Spinal cord (tissue), 10 donors: ENCODE data around the gene PLTP. TPM values are rescaled to one million over a fixed set of nuclear protein-coding genes. Genes with fewer than 3 reads are reported as not detected.
"Not testable (repeated sequence)": the region's sequence is repeated elsewhere in the genome, so short reads cannot be mapped to it uniquely, and the experiment has no call there.

Source experiments
- DNase-seq, 6 donors: peaks; one replicate each; pipeline versions ENCODE4 v3.0.0 to v3.0.0-alpha.2; 2013 to 2015; ENCODE audit warnings: low spot score in 6 of 6, low read depth in 4 of 6
- H3K27ac ChIP-seq: one replicate; pipeline ENCODE4 v1.5.1; 2013; ENCODE audit warnings: low read depth, low read length, control low read depth
- H3K27me3 ChIP-seq: one replicate; pipeline ENCODE4 v1.6.1; 2013; ENCODE audit warnings: low read length; ENCODE audit not compliant: control insufficient read depth, insufficient read depth
- H3K36me3 ChIP-seq: one replicate; pipeline ENCODE4 v1.6.1; 2013; ENCODE audit warnings: low read length; ENCODE audit not compliant: control insufficient read depth, insufficient read depth
- H3K4me1 ChIP-seq: one replicate; pipeline ENCODE4 v1.6.1; 2013; ENCODE audit warnings: low read length; ENCODE audit not compliant: control insufficient read depth, insufficient read depth
- H3K4me3 ChIP-seq: one replicate; pipeline ENCODE4 v1.5.1; 2013; ENCODE audit warnings: low read depth, low read length, control low read depth
- H3K9me3 ChIP-seq: one replicate; pipeline ENCODE4 v1.6.1; 2013; ENCODE audit warnings: low read length; ENCODE audit not compliant: control insufficient read depth, insufficient read depth
- WGBS: methylation state at CpG from one replicate; pipeline ENCODE4 v1.1.5; 2013; ENCODE audit warnings: missing lambda C conversion rate; ENCODE audit not compliant: insufficient coverage; 5-methylcytosine and 5-hydroxymethylcytosine counted together
- polyA plus RNA-seq, 2 donors: library from polyadenylated mRNA; unstranded; fragments of 120-200 nt; gene quantifications; one replicate each; pipeline ENCODE4 v1.2.1, GENCODE V29; 2013; ENCODE audit not compliant: insufficient read length in 2 of 2
- total RNA-seq, 2 donors: library from RNA; depleted of rRNA in 1 of 2; stranded (reverse); fragments of 120-200 nt in 1 of 2; fragments of >200 nt in 1 of 2; gene quantifications; one replicate each; pipeline versions ENCODE4 v1.2.3 to v1.2.4, GENCODE V29; 2013 to 2014
- donor health status: healthy.

The PLTP gene
- total and polyA plus RNA-seq, 4 donors, result 73.7 to 471 (median 228) TPM

GRCh38 chr20:45934046-45934585 is 22.2 kb upstream of the PLTP start:
- peak overlapping the region; percentile 95 for H3K4me3 ChIP-seq
- H3K27me3 ChIP-seq, result no peaks in the 10 kb centered on the region
- peaks cover 28% of the 10 kb centered on the region for H3K36me3 ChIP-seq
- H3K27ac ChIP-seq, result peak overlapping the region; percentile 99
- 0% methylated on average over 32 of the region's 34 CpGs for WGBS
- DNase-seq, result peak; percentile 52 to 98 (median 82)
- H3K4me1 ChIP-seq, result peaks cover 26% of the 10 kb centered on the region
- no peaks in the 10 kb centered on the region for H3K9me3 ChIP-seq

GRCh38 chr20:45933266-45934045 is 21.5 kb upstream of the PLTP start:
- WGBS, result 3% methylated on average over 17 of the region's 22 CpGs
- DNase-seq, result peak in 3 of 6 donors; percentile 44 to 93 (median 88)
- Histone ChIP-seq H3K9me3 (no peaks in the 10 kb centered on the region), H3K27ac (peak overlapping the region; percentile 99), H3K4me3 (peak overlapping the region; percentile 95), H3K36me3 (peaks cover 21% of the 10 kb centered on the region), H3K4me1 (peaks cover 26% of the 10 kb centered on the region), H3K27me3 (no peaks in the 10 kb centered on the region)

GRCh38 chr20:45931680-45932079 is 19.7 kb upstream of the PLTP start:
- not testable (repeated sequence) for H3K36me3 ChIP-seq, H3K27ac ChIP-seq, DNase-seq, H3K9me3 ChIP-seq, H3K4me3 ChIP-seq, H3K27me3 ChIP-seq
- peaks cover 23% of the 10 kb centered on the region for H3K4me1 ChIP-seq
- WGBS, result 97% methylated on average over 13 of the region's 17 CpGs

GRCh38 chr20:45927071-45927878 is 15.3 kb upstream of the PLTP start:
- H3K4me3 ChIP-seq, result no peak overlapping the region
- no peaks in the 10 kb centered on the region for H3K27me3 ChIP-seq
- DNase-seq, result no peak
- no peaks in the 10 kb centered on the region for H3K4me1 ChIP-seq
- no peaks in the 10 kb centered on the region for H3K9me3 ChIP-seq
- H3K36me3 ChIP-seq, result no peaks in the 10 kb centered on the region
- no peak overlapping the region for H3K27ac ChIP-seq
- WGBS, result 91% methylated on average over 12 of the region's 14 CpGs

- no peaks in the 10 kb centered on the region for H3K36me3 ChIP-seq
- H3K27ac ChIP-seq, result no peak overlapping the region
Measured at GRCh38 chr20:45926731-45927070, 14.7 kb upstream of the PLTP start.

GRCh38 chr20:45925821-45926506 is 14.0 kb upstream of the PLTP start:
- no peaks in the 10 kb centered on the region for H3K27me3 ChIP-seq
- WGBS, result 64% methylated on average over 7 of the region's 9 CpGs
- no peaks in the 10 kb centered on the region for H3K9me3 ChIP-seq
- no peaks in the 10 kb centered on the region for H3K4me1 ChIP-seq
- H3K4me3 ChIP-seq, result no peak overlapping the region
- H3K27ac ChIP-seq, result no peak overlapping the region
- DNase-seq, result no peak
- H3K36me3 ChIP-seq, result no peaks in the 10 kb centered on the region

More at GRCh38 chr20:45926731-45927070, 14.7 kb upstream of the PLTP start:
- Histone ChIP-seq H3K4me1 (no peaks in the 10 kb centered on the region), H3K4me3 (no peak overlapping the region), H3K9me3 (no peaks in the 10 kb centered on the region), H3K27me3 (no peaks in the 10 kb centered on the region)
- no peak for DNase-seq
- 80% methylated on average over 1 of the region's 2 CpGs for WGBS

GRCh38 chr20:45924391-45925261 is 12.7 kb upstream of the PLTP start:
- WGBS, result 81% methylated on average over 14 of the region's 21 CpGs
- no peaks in the 10 kb centered on the region for H3K9me3 ChIP-seq
- H3K4me1 ChIP-seq, result peaks cover 7% of the 10 kb centered on the region
- no peaks in the 10 kb centered on the region for H3K36me3 ChIP-seq
- H3K27me3 ChIP-seq, result no peaks in the 10 kb centered on the region
- no peak overlapping the region for H3K4me3 ChIP-seq
- peak in 2 of 6 donors; percentile 39 to 78 for DNase-seq
- peak overlapping the region; percentile 82 for H3K27ac ChIP-seq

- no peaks in the 10 kb centered on the region for H3K9me3 ChIP-seq
- H3K27me3 ChIP-seq, result no peaks in the 10 kb centered on the region
- peak overlapping the region; percentile 78 for H3K27ac ChIP-seq
- no peak overlapping the region for H3K4me3 ChIP-seq
- no peak for DNase-seq
- WGBS, result 83% methylated on average over 9 of the region's 11 CpGs
- peaks cover 8% of the 10 kb centered on the region for H3K4me1 ChIP-seq
- H3K36me3 ChIP-seq, result no peaks in the 10 kb centered on the region
Measured at GRCh38 chr20:45921337-45922189, 9.6 kb upstream of the PLTP start.
